ENCODE results near the gene RBMS1.

GRCh38 chr2:160279813-160280465 lies 213.7 kb downstream of the RBMS1 start:
- TF ChIP-seq CTCF (IDR thresholded peaks at IDR 0.05) = no peak
- TF ChIP-seq POLR2A (IDR thresholded peaks at IDR 0.05) = no peak
- no peak for TF ChIP-seq POLR2AphosphoS5 (IDR thresholded peaks at IDR 0.05)

All from breast epithelium (tissue), 3 donors.